VCaP (cell line): ENCODE results near the gene SLC7A9.
"Not testable (repeated sequence)": the region's sequence is repeated elsewhere in the genome, so short reads cannot be mapped to it uniquely, and the experiment has no call there.

Source experiments
- H3K27ac ChIP-seq: fragments of 450-650 bp; 2 replicates; pipeline ENCODE4 v1.5.1; 2017
- TF ChIP-seq, protein P1 (sequence below): fragments of 450-650 bp; conservative IDR thresholded peaks from 2 replicates; pipeline ENCODE4 v1.5.1; 2017; ENCODE audit warnings: mild to moderate bottlenecking, moderate library complexity

The SLC7A9 gene

DNA sequence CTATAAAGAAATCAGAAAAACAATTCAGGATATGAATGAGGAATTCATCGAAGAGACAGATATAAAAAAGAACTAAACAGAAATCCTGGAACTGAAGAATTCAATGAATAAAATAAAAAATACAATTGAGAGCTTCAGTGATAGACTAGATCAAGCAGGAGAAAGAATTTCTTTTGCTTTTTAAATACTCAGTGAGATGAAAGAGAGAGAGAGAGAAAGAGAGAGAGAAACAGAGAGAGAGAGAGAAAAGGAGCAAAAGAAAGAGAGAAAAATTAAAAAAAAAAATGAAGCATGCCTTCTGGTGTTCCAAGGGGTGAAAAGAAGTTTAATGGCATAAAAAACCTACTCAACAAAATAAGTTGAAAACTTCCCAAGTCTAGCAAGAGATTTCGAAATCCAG lies 22.0 kb upstream of the SLC7A9 start:
- TF ChIP-seq, protein P1, sequence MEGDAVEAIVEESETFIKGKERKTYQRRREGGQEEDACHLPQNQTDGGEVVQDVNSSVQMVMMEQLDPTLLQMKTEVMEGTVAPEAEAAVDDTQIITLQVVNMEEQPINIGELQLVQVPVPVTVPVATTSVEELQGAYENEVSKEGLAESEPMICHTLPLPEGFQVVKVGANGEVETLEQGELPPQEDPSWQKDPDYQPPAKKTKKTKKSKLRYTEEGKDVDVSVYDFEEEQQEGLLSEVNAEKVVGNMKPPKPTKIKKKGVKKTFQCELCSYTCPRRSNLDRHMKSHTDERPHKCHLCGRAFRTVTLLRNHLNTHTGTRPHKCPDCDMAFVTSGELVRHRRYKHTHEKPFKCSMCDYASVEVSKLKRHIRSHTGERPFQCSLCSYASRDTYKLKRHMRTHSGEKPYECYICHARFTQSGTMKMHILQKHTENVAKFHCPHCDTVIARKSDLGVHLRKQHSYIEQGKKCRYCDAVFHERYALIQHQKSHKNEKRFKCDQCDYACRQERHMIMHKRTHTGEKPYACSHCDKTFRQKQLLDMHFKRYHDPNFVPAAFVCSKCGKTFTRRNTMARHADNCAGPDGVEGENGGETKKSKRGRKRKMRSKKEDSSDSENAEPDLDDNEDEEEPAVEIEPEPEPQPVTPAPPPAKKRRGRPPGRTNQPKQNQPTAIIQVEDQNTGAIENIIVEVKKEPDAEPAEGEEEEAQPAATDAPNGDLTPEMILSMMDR = no peak
- H3K27ac ChIP-seq = no peak overlapping the region

DNA sequence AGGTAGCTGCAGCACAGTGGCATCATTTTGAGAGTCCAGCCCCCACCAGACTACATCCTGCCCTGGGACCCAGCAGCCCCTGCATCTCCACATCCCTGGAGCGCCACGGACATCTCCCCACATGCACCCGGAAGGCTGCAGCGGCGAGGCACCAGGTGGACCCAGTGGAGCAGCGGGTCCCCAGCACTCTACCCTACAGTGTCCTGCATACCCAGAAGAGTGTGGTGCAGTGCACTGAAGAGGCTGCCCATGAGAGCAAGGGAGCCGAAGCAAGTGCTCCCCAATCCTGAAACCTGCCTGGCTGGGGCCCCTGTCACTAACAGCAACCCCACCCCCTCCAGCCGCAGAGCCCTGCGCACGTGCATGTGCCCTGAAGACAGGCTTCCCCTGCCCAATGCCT lies 21.3 kb upstream of the SLC7A9 start:
- TF ChIP-seq, protein P1 = no peak
- no peak overlapping the region for H3K27ac ChIP-seq

DNA sequence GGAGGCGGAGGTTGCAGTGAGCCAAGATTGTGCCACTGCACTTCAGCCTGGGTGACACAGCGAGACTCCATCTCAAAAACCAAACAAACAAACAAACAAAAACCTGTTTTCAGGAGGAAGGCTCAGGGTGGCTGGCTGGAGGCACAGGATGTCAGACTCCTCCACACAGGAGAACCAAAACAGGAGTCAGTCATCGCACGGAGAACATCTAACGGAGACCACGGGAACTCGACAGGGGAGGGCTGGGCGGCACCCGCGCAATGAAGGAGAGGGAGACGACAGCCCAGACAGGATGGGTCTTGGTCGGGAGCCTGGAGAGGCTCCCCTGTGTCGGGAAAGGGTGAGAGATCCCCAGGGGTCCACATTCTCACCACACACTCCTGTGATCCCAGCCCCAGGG lies 20.8 kb upstream of the SLC7A9 start:
- no peak overlapping the region for H3K27ac ChIP-seq
- TF ChIP-seq, protein P1 = no peak

DNA sequence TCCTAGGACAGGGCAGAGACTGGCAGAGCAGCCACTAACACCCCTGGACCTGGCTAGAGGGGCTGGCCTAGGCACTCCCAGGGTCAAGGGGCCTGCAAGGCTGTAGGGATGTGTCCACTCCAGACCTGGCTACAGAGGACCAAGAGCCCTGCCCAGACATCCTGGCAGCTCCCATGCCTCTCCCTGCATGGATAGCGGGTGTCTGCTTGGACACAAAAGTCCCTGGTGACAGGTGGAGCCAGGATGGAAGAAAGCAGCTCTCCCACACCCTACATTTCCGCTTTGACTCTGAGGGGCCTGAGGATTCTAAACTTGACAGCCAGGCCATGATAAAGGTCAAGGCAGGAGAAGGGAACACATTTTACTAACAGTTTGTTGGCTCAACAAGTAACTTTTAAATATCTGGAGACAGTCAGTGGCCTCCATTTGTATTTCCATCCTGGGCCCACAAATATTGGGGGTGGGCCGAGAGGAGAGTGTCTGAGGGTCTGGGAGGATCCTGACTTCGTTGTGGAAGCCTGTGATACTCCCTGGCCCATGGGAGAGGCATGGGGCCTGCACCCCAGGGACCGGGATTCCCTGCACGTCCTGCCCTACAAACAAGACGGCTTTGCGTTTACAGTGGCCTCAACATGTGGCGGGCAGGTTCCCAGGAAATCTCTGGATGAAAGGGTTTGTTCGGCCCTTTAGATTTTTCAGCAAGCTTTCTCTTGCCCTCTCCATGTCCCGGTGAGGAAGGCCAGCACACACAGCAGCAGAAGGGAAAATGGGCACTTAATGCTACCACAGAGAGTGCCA lies 19.8 kb upstream of the SLC7A9 start:
- no peak overlapping the region for H3K27ac ChIP-seq
- TF ChIP-seq, protein P1 = no peak

DNA sequence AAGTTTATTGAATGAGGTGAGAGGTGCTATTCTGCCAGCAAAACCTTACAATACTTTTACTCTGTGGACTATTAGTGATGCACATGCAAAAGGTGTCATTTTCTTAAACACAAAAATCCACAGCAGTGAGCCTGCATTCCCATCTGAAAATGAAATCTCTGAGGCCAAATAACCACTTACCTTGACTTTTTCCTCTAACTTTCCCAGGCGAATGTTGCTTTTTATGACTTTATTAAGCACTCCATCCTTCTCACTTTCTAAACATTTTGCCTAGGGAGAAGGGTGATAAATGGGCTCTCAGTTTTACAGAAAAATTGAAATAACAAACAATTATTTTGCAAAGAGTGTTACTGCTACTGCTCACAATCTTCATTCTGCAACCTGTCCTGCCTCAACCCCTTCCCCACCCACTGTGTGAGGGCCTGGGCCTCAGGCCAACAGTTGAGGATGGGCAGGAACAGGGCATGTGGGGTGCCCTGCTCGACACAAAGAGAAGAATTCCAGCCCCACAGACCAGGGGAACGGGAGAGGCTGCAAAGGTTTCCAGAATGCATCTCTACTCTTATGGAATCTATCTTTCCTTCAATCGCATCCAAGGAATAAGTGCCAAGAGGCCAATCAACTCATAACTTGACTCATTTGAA lies 18.1 kb upstream of the SLC7A9 start:
- TF ChIP-seq, protein P1 = no peak
- no peak overlapping the region for H3K27ac ChIP-seq

DNA sequence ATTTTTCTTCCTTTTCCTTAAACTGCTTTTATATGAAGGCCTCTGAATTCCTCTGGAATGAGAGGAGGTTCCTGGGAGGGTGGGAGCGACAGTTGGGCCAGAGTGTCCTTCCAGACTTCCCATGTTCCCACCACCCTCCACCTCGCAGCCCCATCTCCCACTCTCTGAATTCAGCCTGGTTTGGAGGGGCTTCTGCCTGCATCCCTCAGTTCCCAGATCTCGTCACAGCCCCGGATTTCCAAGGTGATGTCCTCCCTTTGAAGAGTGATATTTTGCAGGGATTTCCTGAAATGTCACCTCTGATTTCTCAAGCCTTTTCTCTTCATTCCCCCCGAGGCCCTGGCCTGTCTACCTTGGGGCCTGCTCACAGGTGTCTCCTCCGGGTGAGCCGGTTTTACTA lies 16.7 kb upstream of the SLC7A9 start:
- H3K27ac ChIP-seq = no peak overlapping the region
- TF ChIP-seq, protein P1 = no peak

DNA sequence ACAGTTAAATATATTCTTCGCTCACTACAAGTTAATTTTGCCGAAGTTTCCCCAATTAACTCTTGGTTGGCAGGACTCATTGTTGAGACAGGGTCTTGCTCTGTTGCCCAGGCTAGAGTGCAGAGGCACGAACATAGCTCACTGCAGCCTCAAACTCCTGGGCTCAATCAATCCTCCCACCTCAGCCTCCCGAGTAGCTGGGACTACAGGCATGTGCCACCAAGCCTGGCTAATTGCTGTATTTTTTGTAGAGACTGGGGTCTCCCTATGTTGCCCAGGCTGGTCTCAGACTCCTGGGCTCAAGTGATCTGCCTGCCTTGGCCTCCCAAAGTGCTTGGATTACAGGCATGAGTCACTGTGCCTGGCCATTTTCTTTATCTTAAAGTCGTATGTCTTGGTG lies 15.7 kb upstream of the SLC7A9 start:
- H3K27ac ChIP-seq = not testable (repeated sequence)

DNA sequence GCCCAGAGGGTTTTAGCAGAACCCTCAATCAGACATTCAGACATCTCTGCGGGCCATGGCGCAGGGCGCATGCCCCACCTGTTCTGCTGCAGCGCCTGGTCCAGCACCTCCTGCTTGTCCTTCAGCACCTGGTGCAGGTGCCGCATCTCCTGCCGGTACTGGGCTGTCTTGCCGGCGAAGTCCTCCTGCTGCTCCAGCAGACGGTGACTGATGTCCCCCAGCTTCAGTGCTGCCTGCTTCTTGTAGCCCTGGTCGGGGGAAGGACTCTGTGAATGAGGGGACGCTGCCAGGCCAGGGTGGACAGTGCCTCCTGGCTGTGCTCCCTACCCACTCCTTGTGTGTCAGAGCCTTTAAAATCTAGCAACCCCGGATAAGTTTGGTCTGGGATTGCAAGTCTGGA lies 12.2 kb upstream of the SLC7A9 start:
- no peak overlapping the region for H3K27ac ChIP-seq
- TF ChIP-seq, protein P1 = no peak
